Activated CD4-positive, alpha-beta T cell treated with anti-CD3 and anti-CD28 coated beads, Interleukin-2, Interleukin-6, amounts not matched to agents 100 ng/mL and 50 ng/mL, durations not matched to agents 16 hours and 8 hours (primary cell): ENCODE results near the gene ECPAS.
"Not testable (repeated sequence)": the region's sequence is repeated elsewhere in the genome, so short reads cannot be mapped to it uniquely, and the experiment has no call there.

Source experiments
- DNase-seq: peaks from one replicate; pipeline ENCODE4 v3.0.0-alpha.2; 2020

Gene ECPAS

GRCh38 chr9:111467778-111468367 lies 16.3 kb downstream of the ECPAS start:
- no peak for DNase-seq

GRCh38 chr9:111463048-111463447 lies 21.1 kb downstream of the ECPAS start:
- no peak for DNase-seq

DNA sequence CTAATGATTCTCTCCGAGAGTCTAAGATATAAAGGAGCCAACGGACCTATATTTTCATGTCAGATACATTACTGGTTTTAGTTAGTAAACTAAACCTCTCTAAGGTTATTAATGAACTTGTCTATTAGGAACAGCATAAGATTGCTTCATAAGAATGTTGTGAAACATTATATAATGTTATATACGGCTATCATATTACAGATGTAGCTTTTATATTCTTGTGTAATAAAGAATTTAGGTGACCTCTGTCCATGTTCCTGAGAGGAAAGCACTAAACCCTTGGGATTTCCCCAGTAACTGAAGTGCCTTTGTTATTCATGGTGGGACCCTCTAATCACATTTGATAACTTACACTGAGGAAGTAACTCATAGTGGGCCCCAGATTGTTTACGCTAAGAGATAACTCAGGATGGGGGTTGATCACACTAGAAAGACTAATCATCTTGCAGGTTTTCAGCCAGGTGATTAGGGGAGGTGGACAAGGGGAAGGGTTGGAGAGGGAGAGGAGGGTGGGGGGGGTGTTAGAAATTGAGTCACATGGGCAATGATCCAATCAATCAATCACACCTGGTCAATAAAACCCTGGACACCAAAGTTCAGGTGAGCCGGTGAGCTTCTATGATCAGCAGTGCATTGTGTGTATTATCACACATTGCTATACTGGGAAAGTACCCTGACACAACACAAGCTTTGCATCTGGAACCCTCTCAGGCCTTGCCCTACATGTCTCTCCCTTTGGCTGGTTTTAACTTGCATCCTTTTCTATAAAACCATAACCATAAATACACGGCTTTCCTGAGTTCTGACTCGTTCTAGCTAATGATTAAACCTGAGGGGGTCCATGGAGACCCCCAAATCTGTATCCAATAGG lies 25.8 kb downstream of the ECPAS start:
- DNase-seq: no peak

DNA sequence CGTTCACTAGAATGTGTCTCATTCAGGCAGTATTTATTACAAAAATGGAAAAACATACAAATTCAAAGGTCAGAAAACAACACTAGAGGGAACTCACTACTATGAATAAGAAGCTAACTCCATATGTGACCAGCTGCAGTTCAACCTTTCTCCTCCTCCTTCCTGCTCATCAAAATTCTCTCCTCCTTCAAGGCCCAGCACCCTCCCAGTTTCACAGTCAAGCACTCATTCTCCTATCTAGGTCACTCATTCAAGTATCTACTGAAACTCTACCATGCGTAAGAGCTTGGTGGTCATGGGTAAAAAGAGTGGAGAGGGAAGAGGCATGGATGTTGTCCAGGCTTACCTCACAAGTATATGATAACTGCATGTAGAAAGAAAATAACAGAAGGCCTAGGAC lies 27.7 kb downstream of the ECPAS start:
- DNase-seq: no peak

- no peak for DNase-seq
These were observed 28.5 kb downstream of the ECPAS start for GRCh38 chr9:111455638-111456037.

DNA sequence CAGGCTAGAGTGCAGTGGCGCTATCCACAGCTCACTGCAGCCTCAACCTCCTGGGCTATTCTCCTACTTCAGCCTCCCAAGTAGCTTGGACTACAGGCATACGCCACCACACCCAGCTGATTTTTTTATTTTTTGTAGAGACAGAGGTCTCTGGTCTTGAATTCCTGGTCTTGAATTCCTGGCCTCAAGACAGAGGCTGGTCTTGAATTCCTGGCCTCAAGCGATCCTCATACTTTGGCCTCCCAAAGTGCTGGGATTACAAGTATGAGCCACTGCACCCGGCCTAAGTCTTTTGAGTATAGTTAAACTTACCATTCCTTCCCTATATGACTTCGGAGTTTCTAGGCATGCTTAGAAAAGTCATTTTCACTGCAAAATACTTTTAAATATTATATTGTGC lies 29.4 kb downstream of the ECPAS start:
- DNase-seq: no peak

GRCh38 chr9:111451570-111451969 lies 32.6 kb downstream of the ECPAS start:
- DNase-seq: no peak

DNA sequence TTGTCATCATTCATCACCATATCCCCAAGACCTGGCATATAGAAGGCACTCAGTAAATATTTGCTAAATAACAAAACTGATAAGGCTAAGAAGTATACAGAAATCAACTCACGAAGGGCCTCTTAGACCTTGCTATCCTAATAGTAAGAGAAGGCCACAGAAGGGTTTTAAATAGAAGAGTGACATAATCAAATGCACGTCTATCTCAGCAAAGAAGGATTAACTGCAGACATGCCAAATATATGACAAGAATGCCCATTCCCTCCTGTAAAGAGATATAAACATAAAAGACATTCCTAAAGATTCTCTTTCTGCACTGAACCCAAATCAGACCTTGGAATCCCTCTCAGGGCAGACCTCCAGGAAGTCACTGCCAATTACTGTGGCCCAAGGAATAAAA lies 34.1 kb downstream of the ECPAS start:
- no peak for DNase-seq

- no peak for DNase-seq
These were observed 34.5 kb downstream of the ECPAS start for GRCh38 chr9:111449705-111450104.

DNA sequence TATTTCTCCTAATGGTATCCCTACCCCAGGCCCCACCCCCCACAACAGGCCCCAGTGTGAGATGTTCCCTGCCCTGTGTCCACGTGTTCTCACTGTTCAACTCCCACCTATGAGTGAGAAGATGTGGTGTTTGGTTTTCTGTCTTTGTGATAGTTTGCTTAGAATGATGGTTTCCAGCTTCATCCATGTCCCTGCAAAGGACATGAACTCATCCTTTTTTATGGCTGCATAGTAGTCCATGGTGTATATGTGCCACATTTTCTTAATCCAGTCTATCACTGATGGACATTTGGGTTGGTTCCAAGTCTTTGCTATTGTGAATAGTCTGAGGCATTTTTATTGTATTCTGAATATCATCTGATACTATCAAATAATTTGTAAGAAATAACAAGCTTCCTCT lies 38.4 kb downstream of the ECPAS start:
- not testable (repeated sequence) for DNase-seq

- no peak for DNase-seq
These were observed 40.7 kb downstream of the ECPAS start for GRCh38 chr9:111443454-111443853.

DNA sequence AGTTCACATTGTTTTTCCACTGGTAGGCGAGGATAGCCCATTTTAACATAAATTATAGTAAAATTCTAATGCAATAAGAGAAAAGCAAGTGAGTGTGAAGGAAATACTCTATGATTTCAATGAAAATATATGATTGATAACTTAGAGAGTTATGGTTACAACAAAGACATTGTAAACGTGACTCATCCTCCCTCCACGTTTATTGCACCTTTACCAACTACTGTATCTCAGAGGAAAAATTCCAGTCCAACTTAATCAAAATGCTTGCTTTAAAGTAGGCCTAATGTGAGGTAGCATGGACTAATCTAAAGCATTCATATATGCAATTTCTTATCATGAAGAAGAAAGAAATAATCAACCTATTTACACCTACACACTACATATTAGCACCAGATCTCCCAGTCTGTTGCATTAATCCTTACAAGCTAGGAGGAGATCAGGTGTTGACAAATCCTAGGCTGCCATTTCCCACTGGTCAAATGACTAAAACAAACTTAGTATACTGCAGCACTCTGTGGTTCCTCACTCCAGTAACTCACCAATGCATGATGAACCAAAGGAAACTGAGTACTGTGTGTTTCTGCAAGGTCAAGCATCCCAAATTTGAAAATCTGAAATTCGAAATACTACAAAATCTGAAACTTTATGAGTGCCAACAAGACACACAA lies 41.7 kb downstream of the ECPAS start:
- DNase-seq: no peak

GRCh38 chr9:111440226-111440625 lies 44.0 kb downstream of the ECPAS start:
- DNase-seq: no peak

GRCh38 chr9:111438541-111439235 lies 45.5 kb downstream of the ECPAS start:
- DNase-seq: no peak

GRCh38 chr9:111436571-111436970 lies 47.6 kb downstream of the ECPAS start:
- no peak for DNase-seq

DNA sequence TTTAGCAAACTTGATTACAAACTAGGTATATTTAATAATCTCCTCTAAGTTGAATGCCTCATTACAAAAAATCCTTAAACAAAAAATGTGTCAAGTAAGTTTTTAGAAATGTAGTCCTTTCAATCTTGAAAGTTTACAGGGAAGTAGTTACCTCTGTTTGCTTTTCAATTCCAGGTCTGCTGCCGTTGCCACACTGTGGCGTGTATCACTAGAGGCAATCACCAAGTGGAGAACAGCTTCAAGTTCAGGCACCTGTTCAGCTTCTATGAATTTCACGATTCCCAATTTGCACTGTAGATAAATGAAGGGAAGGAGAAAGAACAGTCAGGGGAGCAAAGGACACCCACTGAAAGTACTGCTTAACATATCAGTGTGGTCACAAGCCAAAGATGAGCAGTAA lies 51.1 kb downstream of the ECPAS start:
- DNase-seq: no peak

- DNase-seq: no peak
These were observed 52.5 kb downstream of the ECPAS start for GRCh38 chr9:111431684-111432083.

GRCh38 chr9:111429175-111429574 lies 55.0 kb downstream of the ECPAS start:
- no peak for DNase-seq

GRCh38 chr9:111427186-111427585 lies 57.0 kb downstream of the ECPAS start:
- DNase-seq: peak; percentile 45

GRCh38 chr9:111423389-111423788 lies 60.8 kb downstream of the ECPAS start:
- DNase-seq: no peak

- no peak for DNase-seq
These were observed 69.8 kb downstream of the ECPAS start for GRCh38 chr9:111414406-111414805.

- DNase-seq: no peak
These were observed 70.2 kb downstream of the ECPAS start for GRCh38 chr9:111413996-111414395.

DNA sequence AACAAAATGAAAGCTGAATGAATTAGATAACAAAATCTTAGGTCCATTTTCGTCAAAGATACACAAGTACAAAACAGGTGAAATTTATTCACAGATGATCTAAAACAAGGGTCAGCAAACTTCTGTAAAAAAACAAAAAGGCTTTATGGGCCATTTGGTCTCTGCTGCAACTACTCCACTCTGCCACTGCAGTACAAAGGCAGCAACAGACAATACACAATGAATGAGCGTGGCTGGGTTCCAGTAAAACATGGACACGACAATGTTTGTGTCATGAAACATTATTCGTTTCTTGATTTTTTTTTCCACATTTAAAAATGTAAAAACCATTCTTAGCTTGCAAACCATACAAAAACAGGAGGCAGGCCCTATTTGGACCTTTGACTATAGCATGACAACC lies 71.9 kb downstream of the ECPAS start:
- DNase-seq: no peak
